ENCODE measurements around the gene APPL1. TPM values are rescaled to one million over a fixed set of nuclear protein-coding genes. Genes with fewer than 3 reads are reported as not detected.

Gene APPL1, protein sequence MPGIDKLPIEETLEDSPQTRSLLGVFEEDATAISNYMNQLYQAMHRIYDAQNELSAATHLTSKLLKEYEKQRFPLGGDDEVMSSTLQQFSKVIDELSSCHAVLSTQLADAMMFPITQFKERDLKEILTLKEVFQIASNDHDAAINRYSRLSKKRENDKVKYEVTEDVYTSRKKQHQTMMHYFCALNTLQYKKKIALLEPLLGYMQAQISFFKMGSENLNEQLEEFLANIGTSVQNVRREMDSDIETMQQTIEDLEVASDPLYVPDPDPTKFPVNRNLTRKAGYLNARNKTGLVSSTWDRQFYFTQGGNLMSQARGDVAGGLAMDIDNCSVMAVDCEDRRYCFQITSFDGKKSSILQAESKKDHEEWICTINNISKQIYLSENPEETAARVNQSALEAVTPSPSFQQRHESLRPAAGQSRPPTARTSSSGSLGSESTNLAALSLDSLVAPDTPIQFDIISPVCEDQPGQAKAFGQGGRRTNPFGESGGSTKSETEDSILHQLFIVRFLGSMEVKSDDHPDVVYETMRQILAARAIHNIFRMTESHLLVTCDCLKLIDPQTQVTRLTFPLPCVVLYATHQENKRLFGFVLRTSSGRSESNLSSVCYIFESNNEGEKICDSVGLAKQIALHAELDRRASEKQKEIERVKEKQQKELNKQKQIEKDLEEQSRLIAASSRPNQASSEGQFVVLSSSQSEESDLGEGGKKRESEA
- 34.2 and 39.4 TPM in 2 replicates for total RNA-seq (ENCODE audit: low replicate concordance)
- long read RNA-seq, full-length matches to known transcripts = 9 of 33 reads
- long read RNA-seq, partial matches to known transcripts = 13 of 33 reads
- long read RNA-seq, other reads (novel, unspliced or antisense) = 11 of 33 reads

DNA sequence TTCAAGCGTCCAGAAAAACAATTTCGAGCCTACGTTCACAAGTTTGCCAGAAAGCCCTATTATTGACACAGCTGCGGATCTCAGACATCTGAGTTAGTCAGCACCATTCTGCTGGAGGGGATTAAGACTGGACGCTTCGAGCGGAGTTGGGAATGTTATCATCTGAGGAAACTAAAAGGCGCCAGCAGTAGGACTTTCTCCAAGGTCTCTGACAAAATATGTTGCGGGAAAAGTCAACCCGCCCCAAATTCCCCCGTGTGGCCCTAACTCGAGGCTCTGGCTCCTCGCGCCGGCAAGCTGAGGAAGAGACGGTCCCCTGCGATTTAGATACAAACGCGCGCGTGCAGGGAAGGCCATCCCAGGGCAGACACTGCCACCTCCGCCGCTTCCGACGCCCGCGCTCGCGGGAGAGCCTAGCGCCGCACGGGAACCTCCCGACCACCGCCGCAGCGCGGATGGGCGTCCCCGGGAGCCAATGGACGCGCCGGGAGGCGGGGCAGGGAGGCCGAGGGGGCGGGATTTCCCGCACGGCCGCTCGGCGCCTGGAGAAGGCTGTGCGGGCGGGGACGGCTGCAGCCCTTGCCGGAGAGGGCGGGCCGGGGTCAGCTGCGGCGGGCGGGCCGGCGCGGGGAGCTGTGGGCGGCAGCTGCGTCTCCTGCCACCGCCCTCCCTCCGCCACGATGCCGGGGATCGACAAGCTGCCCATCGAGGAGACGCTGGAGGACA lies at the start of gene APPL1:
Gene APPL1 (plus strand): TSS at position 526 of the 726 bp plus-strand sequence. CDS start 155 bp downstream, at position 681.
- TF ChIP-seq, protein P1, sequence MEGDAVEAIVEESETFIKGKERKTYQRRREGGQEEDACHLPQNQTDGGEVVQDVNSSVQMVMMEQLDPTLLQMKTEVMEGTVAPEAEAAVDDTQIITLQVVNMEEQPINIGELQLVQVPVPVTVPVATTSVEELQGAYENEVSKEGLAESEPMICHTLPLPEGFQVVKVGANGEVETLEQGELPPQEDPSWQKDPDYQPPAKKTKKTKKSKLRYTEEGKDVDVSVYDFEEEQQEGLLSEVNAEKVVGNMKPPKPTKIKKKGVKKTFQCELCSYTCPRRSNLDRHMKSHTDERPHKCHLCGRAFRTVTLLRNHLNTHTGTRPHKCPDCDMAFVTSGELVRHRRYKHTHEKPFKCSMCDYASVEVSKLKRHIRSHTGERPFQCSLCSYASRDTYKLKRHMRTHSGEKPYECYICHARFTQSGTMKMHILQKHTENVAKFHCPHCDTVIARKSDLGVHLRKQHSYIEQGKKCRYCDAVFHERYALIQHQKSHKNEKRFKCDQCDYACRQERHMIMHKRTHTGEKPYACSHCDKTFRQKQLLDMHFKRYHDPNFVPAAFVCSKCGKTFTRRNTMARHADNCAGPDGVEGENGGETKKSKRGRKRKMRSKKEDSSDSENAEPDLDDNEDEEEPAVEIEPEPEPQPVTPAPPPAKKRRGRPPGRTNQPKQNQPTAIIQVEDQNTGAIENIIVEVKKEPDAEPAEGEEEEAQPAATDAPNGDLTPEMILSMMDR (conservative IDR thresholded peaks at IDR 0.05) = peak; percentile 17
- Mint-ChIP-seq H3K9me3 (no peaks in the 10 kb centered on the region), H3K36me3 (peaks cover 2% of the 10 kb centered on the region), H3K27me3 (no peaks in the 10 kb centered on the region), H3K4me3 (peak within 1 kb of the TSS; percentile 96), H3K4me1 (ENCODE audit: unreplicated experiment) (peaks cover 21% of the 10 kb centered on the region), H3K27ac (peak within 1 kb of the TSS; percentile 94)
- peak; percentile 98 for DNase-seq (ENCODE audit: extremely low spot score, unreplicated experiment)

DNA sequence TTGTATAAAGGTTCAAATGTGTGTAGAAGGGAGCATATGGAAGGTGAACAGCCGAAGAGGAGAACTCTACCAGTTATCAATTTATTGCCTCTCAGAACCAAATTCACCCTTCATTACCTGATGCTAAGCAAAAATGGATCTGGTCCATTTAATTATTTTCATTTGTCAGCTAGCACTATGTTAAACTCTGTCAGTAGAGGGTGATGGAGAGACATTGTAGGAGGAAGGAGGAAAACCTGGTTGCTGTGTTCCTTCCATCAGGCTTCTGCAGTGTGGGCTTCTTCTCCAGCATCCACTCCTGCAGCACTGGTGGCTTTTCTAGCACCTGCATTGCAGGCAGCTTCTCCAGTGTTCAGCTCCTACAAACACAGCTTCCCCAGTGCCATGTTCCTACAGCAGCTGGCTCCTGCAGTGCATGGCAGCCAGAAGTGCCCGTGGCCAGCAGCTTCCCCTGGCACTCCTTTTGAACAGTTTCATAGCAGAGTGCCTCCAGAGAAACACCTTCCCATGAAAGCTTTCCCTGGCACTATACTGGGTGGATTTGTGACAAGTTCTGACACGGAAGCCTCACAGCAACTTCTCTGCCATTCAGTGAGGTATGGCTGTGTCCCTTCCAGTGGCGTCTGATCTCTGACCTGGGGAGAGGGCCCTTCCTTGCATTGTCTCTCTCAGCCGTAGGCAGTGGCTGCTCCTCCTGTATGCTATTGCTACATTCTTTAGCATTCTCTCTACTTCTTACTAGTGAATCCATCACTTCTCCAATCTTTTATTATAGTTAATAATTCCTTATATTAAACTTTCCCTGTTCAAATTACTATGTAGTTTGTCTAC lies 47.7 kb upstream of the APPL1 start:
- H3K27me3 Mint-ChIP-seq = no peaks in the 10 kb centered on the region
- no peak overlapping the region for H3K4me3 Mint-ChIP-seq
- TF ChIP-seq, protein P1 (conservative IDR thresholded peaks at IDR 0.05) = peak; percentile 52
- DNase-seq (ENCODE audit: extremely low spot score, unreplicated experiment) = no peak
- H3K27ac Mint-ChIP-seq = no peak overlapping the region
- peaks cover 4% of the 10 kb centered on the region for H3K4me1 Mint-ChIP-seq (ENCODE audit: unreplicated experiment)
- no peaks in the 10 kb centered on the region for H3K36me3 Mint-ChIP-seq
- no peaks in the 10 kb centered on the region for H3K9me3 Mint-ChIP-seq

- no peak overlapping the region for H3K27ac Mint-ChIP-seq
- no peaks in the 10 kb centered on the region for H3K36me3 Mint-ChIP-seq
- H3K4me3 Mint-ChIP-seq = no peak overlapping the region
Observed at GRCh38 chr3:57184526-57184925, 43.0 kb upstream of the APPL1 start.

DNA sequence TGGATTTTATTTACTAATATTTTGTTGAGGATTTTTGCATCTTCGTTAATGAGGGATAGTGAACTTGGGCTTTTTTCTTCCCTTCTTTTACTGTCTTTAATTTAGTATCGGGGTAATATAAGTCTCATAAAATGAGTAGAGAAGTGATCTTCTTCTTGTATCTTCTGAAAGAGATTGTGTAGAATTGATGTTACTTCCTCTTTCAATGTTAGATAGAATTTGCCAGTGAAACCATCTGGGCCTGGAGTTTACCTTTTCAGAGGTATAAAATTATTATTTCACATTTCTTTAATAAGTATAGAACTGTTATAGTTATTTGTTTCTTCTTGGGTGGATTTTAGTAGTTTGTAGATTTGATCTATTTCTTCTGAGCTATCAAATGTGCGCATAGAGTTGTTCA lies 35.5 kb upstream of the APPL1 start:
- Mint-ChIP-seq H3K9me3 (no peaks in the 10 kb centered on the region), H3K27me3 (no peaks in the 10 kb centered on the region), H3K4me1 (ENCODE audit: unreplicated experiment) (no peaks in the 10 kb centered on the region), H3K27ac (no peak overlapping the region), H3K4me3 (no peak overlapping the region), H3K36me3 (no peaks in the 10 kb centered on the region)
- DNase-seq (ENCODE audit: extremely low spot score, unreplicated experiment) = no peak
- TF ChIP-seq, protein P1 (conservative IDR thresholded peaks at IDR 0.05) = no peak

More at GRCh38 chr3:57184526-57184925, 43.0 kb upstream of the APPL1 start:
- TF ChIP-seq, protein P1 (conservative IDR thresholded peaks at IDR 0.05) = no peak
- H3K4me1 Mint-ChIP-seq (ENCODE audit: unreplicated experiment) = peaks cover 4% of the 10 kb centered on the region
- H3K27me3 Mint-ChIP-seq = no peaks in the 10 kb centered on the region
- H3K9me3 Mint-ChIP-seq = no peaks in the 10 kb centered on the region
- no peak for DNase-seq (ENCODE audit: extremely low spot score, unreplicated experiment)

All from type B pancreatic cell (in vitro differentiated cells).